ENCODE measurements around the gene PAM.

- TF ChIP-seq, protein P1, sequence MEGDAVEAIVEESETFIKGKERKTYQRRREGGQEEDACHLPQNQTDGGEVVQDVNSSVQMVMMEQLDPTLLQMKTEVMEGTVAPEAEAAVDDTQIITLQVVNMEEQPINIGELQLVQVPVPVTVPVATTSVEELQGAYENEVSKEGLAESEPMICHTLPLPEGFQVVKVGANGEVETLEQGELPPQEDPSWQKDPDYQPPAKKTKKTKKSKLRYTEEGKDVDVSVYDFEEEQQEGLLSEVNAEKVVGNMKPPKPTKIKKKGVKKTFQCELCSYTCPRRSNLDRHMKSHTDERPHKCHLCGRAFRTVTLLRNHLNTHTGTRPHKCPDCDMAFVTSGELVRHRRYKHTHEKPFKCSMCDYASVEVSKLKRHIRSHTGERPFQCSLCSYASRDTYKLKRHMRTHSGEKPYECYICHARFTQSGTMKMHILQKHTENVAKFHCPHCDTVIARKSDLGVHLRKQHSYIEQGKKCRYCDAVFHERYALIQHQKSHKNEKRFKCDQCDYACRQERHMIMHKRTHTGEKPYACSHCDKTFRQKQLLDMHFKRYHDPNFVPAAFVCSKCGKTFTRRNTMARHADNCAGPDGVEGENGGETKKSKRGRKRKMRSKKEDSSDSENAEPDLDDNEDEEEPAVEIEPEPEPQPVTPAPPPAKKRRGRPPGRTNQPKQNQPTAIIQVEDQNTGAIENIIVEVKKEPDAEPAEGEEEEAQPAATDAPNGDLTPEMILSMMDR (IDR thresholded peaks at IDR 0.05; ENCODE audit: low read length) = no peak
- no peak for TF ChIP-seq EZH2 (optimal IDR thresholded peaks at IDR 0.05; ENCODE audit: low read depth, low read length)
Observed at GRCh38 chr5:102807878-102808502, 52.9 kb downstream of the PAM start.

Measured in MM.1S (cell line).